Transverse colon (tissue), 4 donors: Measurements from ENCODE around the gene LAMA2.

Experiments used
- CTCF ChIP-seq, 5 experiments: fragments of 200-600 bp in 3 of 5; fragments of 450-650 bp in 2 of 5; sonication (generic) in 3 of 5; IDR thresholded peaks; 1 replicate in 2 of 5; 2 replicates in 3 of 5; pipeline ENCODE4 v1.5.1; 2016 to 2017; ENCODE audit warnings: antibody characterized with exemption in 5 of 5, inconsistent platforms in 3 of 5, mild to moderate bottlenecking in 2 of 5, moderate library complexity in 1 of 5
- EP300 ChIP-seq: sonication (generic); formaldehyde crosslinking; IDR thresholded peaks from one replicate; pipeline ENCODE4 v1.6.1; 2017; ENCODE audit warnings: antibody characterized with exemption, low read depth
- POLR2A ChIP-seq: fragments of 450-650 bp; IDR thresholded peaks from one replicate; pipeline ENCODE4 v1.6.1; 2016; ENCODE audit warnings: antibody characterized with exemption, mild to moderate bottlenecking, moderate library complexity
- POLR2AphosphoS5 ChIP-seq, 3 donors: sonication (generic); formaldehyde crosslinking; IDR thresholded peaks; one replicate each; pipeline ENCODE4 v1.6.1; 2016; ENCODE audit warnings: antibody characterized with exemption in 3 of 3

- TF ChIP-seq CTCF (IDR thresholded peaks at IDR 0.05) (no peak), POLR2A (no peak), POLR2AphosphoS5 (IDR thresholded peaks at IDR 0.05) (no peak), EP300 (no peak)
Observed at GRCh38 chr6:129181001-129181400, 298.1 kb downstream of the LAMA2 start.
